ENCODE results near the gene MBNL3. TPM values are rescaled to one million over a fixed set of nuclear protein-coding genes. Genes with fewer than 3 reads are reported as not detected.

Gene MBNL3
- total and polyA plus RNA-seq, 2 donors: 2.9 to 11.3 TPM

GRCh38 chrX:132413459-132413858 lies 75.4 kb downstream of the MBNL3 start:
- H3K9me3 ChIP-seq (ENCODE audit: control insufficient read depth in 2 of 2, insufficient read depth in 1 of 2, low read length in 1 of 2): no peaks in the 10 kb centered on the region
- WGBS: 88% methylated on average over 7 of the region's 7 CpGs
- H3K36me3 ChIP-seq (ENCODE audit: control insufficient read depth in 2 of 2, insufficient read depth in 2 of 2, low read length in 1 of 2): no peaks in the 10 kb centered on the region
- no peak overlapping the region for H3K4me3 ChIP-seq (ENCODE audit: low read length in 2 of 2)
- H3K4me1 ChIP-seq (ENCODE audit: control insufficient read depth in 2 of 2, insufficient read depth in 2 of 2, low read length in 2 of 2): no peaks in the 10 kb centered on the region
- H3K27me3 ChIP-seq (ENCODE audit: control insufficient read depth in 2 of 2, insufficient read depth in 1 of 2, low read length in 1 of 2): no peaks in the 10 kb centered on the region
- H3K27ac ChIP-seq (ENCODE audit: low read depth in 1 of 2, low read length in 1 of 2): no peak overlapping the region
- DNase-seq (ENCODE audit: low read depth in 6 of 9, low spot score in 9 of 9): no peak

GRCh38 chrX:132412208-132412607 lies 76.6 kb downstream of the MBNL3 start:
- Histone ChIP-seq H3K27me3 (ENCODE audit: control insufficient read depth in 2 of 2, insufficient read depth in 1 of 2, low read length in 1 of 2) (no peaks in the 10 kb centered on the region), H3K4me3 (ENCODE audit: low read length in 2 of 2) (no peak overlapping the region), H3K27ac (ENCODE audit: low read depth in 1 of 2, low read length in 1 of 2) (no peak overlapping the region), H3K9me3 (ENCODE audit: control insufficient read depth in 2 of 2, insufficient read depth in 1 of 2, low read length in 1 of 2) (no peaks in the 10 kb centered on the region), H3K36me3 (ENCODE audit: control insufficient read depth in 2 of 2, insufficient read depth in 2 of 2, low read length in 1 of 2) (no peaks in the 10 kb centered on the region), H3K4me1 (ENCODE audit: control insufficient read depth in 2 of 2, insufficient read depth in 2 of 2, low read length in 2 of 2) (no peaks in the 10 kb centered on the region)
- WGBS: 97% methylated on average over 7 of the region's 7 CpGs
- no peak for DNase-seq (ENCODE audit: low read depth in 6 of 9, low spot score in 9 of 9)

DNA sequence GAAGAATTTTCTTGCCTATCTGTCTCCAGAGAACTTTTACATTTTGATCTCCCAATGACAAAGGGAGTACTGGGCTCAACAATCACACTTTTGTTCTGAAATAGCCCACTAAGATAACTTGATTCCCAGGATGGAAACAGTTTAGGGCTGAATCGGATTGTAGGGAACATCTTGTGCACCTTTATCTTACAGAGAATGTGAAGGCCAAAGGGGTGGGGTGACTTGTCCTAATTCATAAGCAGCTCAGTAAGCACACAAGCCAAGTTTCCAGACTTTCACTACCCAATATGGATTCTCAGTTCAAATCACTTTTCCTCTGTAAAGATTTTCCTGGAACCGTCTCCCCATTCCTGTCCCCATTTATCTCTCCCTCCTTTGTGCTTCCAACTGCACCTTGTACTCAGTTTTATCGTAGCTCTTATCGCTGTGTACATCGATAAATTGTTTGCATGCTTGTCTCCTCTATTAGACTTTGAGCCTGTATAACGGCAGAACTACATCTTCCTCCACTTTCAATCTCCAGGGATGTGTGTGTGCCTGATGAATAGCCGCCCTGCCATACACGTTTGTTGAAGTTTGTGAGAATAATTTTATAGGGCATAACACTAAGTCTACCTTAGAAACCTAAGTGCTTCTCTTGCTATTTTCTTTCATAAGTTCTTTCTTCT lies 77.4 kb downstream of the MBNL3 start:
- Histone ChIP-seq H3K4me1 (ENCODE audit: control insufficient read depth in 2 of 2, insufficient read depth in 2 of 2, low read length in 2 of 2) (no peaks in the 10 kb centered on the region), H3K36me3 (ENCODE audit: control insufficient read depth in 2 of 2, insufficient read depth in 2 of 2, low read length in 1 of 2) (no peaks in the 10 kb centered on the region), H3K4me3 (ENCODE audit: low read length in 2 of 2) (no peak overlapping the region), H3K27ac (ENCODE audit: low read depth in 1 of 2, low read length in 1 of 2) (no peak overlapping the region), H3K27me3 (ENCODE audit: control insufficient read depth in 2 of 2, insufficient read depth in 1 of 2, low read length in 1 of 2) (no peaks in the 10 kb centered on the region), H3K9me3 (ENCODE audit: control insufficient read depth in 2 of 2, insufficient read depth in 1 of 2, low read length in 1 of 2) (no peaks in the 10 kb centered on the region)
- DNase-seq (ENCODE audit: low read depth in 6 of 9, low spot score in 9 of 9): no peak
- WGBS: 97% methylated on average over 8 of the region's 8 CpGs

GRCh38 chrX:132409780-132410556 lies 78.9 kb downstream of the MBNL3 start:
- no peak for DNase-seq (ENCODE audit: low read depth in 6 of 9, low spot score in 9 of 9)
- no peak overlapping the region for H3K27ac ChIP-seq (ENCODE audit: low read depth in 1 of 2, low read length in 1 of 2)
- WGBS: 93% methylated on average over 5 of the region's 5 CpGs

DNA sequence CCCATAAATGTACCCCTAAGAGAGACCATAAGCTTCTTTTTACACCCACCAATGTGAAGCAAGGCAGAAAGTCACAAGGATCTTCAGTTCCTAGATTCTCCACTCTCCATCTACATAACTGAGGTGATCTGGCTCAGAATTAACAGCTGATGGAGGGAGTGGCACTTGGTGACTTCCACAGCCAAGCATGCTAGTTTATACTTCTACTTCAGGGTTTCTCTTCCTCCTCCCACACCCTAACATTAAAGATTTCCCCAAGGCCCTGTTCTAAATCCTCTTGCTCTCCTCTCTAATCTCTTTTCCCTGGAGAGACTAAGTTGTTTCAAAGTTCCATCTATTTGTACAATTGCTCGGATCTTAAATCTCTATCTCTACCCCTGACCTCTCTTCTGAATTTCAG lies 81.1 kb downstream of the MBNL3 start:
- H3K9me3 ChIP-seq (ENCODE audit: control insufficient read depth in 2 of 2, insufficient read depth in 1 of 2, low read length in 1 of 2): no peaks in the 10 kb centered on the region
- H3K27me3 ChIP-seq (ENCODE audit: control insufficient read depth in 2 of 2, insufficient read depth in 1 of 2, low read length in 1 of 2): no peaks in the 10 kb centered on the region
- DNase-seq (ENCODE audit: low read depth in 6 of 9, low spot score in 9 of 9): no peak
- no peaks in the 10 kb centered on the region for H3K4me1 ChIP-seq (ENCODE audit: control insufficient read depth in 2 of 2, insufficient read depth in 2 of 2, low read length in 2 of 2)
- no peak overlapping the region for H3K27ac ChIP-seq (ENCODE audit: low read depth in 1 of 2, low read length in 1 of 2)
- no peaks in the 10 kb centered on the region for H3K36me3 ChIP-seq (ENCODE audit: control insufficient read depth in 2 of 2, insufficient read depth in 2 of 2, low read length in 1 of 2)
- H3K4me3 ChIP-seq (ENCODE audit: low read length in 2 of 2): no peak overlapping the region
- 96% methylated on average over 1 of the region's 1 CpG for WGBS

More at GRCh38 chrX:132409780-132410556, 78.9 kb downstream of the MBNL3 start:
- H3K9me3 ChIP-seq (ENCODE audit: control insufficient read depth in 2 of 2, insufficient read depth in 1 of 2, low read length in 1 of 2): no peaks in the 10 kb centered on the region
- H3K4me1 ChIP-seq (ENCODE audit: control insufficient read depth in 2 of 2, insufficient read depth in 2 of 2, low read length in 2 of 2): no peaks in the 10 kb centered on the region
- H3K27me3 ChIP-seq (ENCODE audit: control insufficient read depth in 2 of 2, insufficient read depth in 1 of 2, low read length in 1 of 2): no peaks in the 10 kb centered on the region
- no peak overlapping the region for H3K4me3 ChIP-seq (ENCODE audit: low read length in 2 of 2)
- no peaks in the 10 kb centered on the region for H3K36me3 ChIP-seq (ENCODE audit: control insufficient read depth in 2 of 2, insufficient read depth in 2 of 2, low read length in 1 of 2)

DNA sequence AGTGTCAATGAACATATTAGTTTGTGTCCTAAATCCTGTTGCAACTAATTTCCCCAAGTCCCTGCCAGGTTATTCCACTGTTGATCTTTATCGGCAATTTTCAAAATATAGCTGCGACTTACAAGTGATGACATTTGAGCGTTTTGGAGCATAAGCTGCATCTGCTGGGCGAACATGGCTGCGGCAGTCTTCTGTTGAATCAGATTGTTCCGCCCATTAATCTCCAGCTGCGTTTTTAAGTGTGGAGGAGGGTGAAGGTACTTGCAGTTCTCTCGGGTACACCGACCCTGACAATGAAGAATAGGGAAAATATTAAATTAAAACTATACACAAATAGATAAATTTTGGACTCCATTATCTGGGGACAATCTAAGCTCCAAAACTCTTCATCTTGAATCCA lies 82.7 kb downstream of the MBNL3 start:
- no peaks in the 10 kb centered on the region for H3K9me3 ChIP-seq (ENCODE audit: control insufficient read depth in 2 of 2, insufficient read depth in 1 of 2, low read length in 1 of 2)
- H3K36me3 ChIP-seq (ENCODE audit: control insufficient read depth in 2 of 2, insufficient read depth in 2 of 2, low read length in 1 of 2): no peaks in the 10 kb centered on the region
- DNase-seq (ENCODE audit: low read depth in 6 of 9, low spot score in 9 of 9): no peak
- H3K4me1 ChIP-seq (ENCODE audit: control insufficient read depth in 2 of 2, insufficient read depth in 2 of 2, low read length in 2 of 2): no peaks in the 10 kb centered on the region
- H3K27ac ChIP-seq (ENCODE audit: low read depth in 1 of 2, low read length in 1 of 2): no peak overlapping the region
- WGBS: 97% methylated on average over 9 of the region's 9 CpGs
- H3K27me3 ChIP-seq (ENCODE audit: control insufficient read depth in 2 of 2, insufficient read depth in 1 of 2, low read length in 1 of 2): no peaks in the 10 kb centered on the region
- H3K4me3 ChIP-seq (ENCODE audit: low read length in 2 of 2): no peak overlapping the region

- no peak overlapping the region for H3K4me3 ChIP-seq (ENCODE audit: low read length in 2 of 2)
- H3K9me3 ChIP-seq (ENCODE audit: control insufficient read depth in 2 of 2, insufficient read depth in 1 of 2, low read length in 1 of 2): no peaks in the 10 kb centered on the region
- H3K4me1 ChIP-seq (ENCODE audit: control insufficient read depth in 2 of 2, insufficient read depth in 2 of 2, low read length in 2 of 2): no peaks in the 10 kb centered on the region
- H3K27me3 ChIP-seq (ENCODE audit: control insufficient read depth in 2 of 2, insufficient read depth in 1 of 2, low read length in 1 of 2): no peaks in the 10 kb centered on the region
- 98% methylated on average over 5 of the region's 5 CpGs for WGBS
- no peak for DNase-seq (ENCODE audit: low read depth in 6 of 9, low spot score in 9 of 9)
- no peaks in the 10 kb centered on the region for H3K36me3 ChIP-seq (ENCODE audit: control insufficient read depth in 2 of 2, insufficient read depth in 2 of 2, low read length in 1 of 2)
- H3K27ac ChIP-seq (ENCODE audit: low read depth in 1 of 2, low read length in 1 of 2): no peak overlapping the region
These were observed 84.6 kb downstream of the MBNL3 start for GRCh38 chrX:132404266-132404665.

GRCh38 chrX:132401935-132402334 lies 86.9 kb downstream of the MBNL3 start:
- Histone ChIP-seq H3K4me3 (ENCODE audit: low read length in 2 of 2) (no peak overlapping the region), H3K27ac (ENCODE audit: low read depth in 1 of 2, low read length in 1 of 2) (no peak overlapping the region), H3K9me3 (ENCODE audit: control insufficient read depth in 2 of 2, insufficient read depth in 1 of 2, low read length in 1 of 2) (no peaks in the 10 kb centered on the region), H3K4me1 (ENCODE audit: control insufficient read depth in 2 of 2, insufficient read depth in 2 of 2, low read length in 2 of 2) (no peaks in the 10 kb centered on the region), H3K27me3 (ENCODE audit: control insufficient read depth in 2 of 2, insufficient read depth in 1 of 2, low read length in 1 of 2) (no peaks in the 10 kb centered on the region), H3K36me3 (ENCODE audit: control insufficient read depth in 2 of 2, insufficient read depth in 2 of 2, low read length in 1 of 2) (no peaks in the 10 kb centered on the region)
- no peak for DNase-seq (ENCODE audit: low read depth in 6 of 9, low spot score in 9 of 9)
- 96% methylated on average over 1 of the region's 1 CpG for WGBS

- DNase-seq (ENCODE audit: low read depth in 6 of 9, low spot score in 9 of 9): no peak
- Histone ChIP-seq H3K4me3 (ENCODE audit: low read length in 2 of 2) (no peak overlapping the region), H3K36me3 (ENCODE audit: control insufficient read depth in 2 of 2, insufficient read depth in 2 of 2, low read length in 1 of 2) (no peaks in the 10 kb centered on the region), H3K27me3 (ENCODE audit: control insufficient read depth in 2 of 2, insufficient read depth in 1 of 2, low read length in 1 of 2) (no peaks in the 10 kb centered on the region), H3K9me3 (ENCODE audit: control insufficient read depth in 2 of 2, insufficient read depth in 1 of 2, low read length in 1 of 2) (no peaks in the 10 kb centered on the region), H3K4me1 (ENCODE audit: control insufficient read depth in 2 of 2, insufficient read depth in 2 of 2, low read length in 2 of 2) (no peaks in the 10 kb centered on the region), H3K27ac (ENCODE audit: low read depth in 1 of 2, low read length in 1 of 2) (no peak overlapping the region)
- WGBS: 98% methylated on average over 1 of the region's 1 CpG
These were observed 88.1 kb downstream of the MBNL3 start for GRCh38 chrX:132400706-132401105.

Data from thymus (tissue), 11 donors.